ENCODE data around the gene SUGCT.
"Not testable (repeated sequence)": the region's sequence is repeated elsewhere in the genome, so short reads cannot be mapped to it uniquely, and the experiment has no call there.

The SUGCT gene

DNA sequence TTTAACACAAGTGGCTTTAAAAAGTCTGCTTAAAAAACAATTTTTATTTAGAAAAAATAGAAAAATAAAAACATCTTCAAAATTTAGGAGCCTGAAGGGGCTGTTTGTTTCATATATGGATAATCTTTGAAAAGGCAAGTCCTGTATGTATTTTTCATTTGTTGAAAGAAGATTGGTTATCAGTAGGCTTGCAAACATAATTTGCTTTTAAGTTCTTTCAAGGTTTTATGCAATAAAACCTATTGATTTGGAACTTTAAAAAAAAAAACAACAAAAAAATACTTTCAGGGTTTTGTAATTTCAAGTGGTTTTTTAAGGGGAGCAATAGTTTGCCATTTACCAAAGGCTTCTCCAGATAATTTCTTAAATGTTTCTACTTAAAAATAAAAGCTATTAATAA, 36.0 kb upstream of the SUGCT start:
- H3K4me3 ChIP-seq (ENCODE audit: low read depth, low read length): no peak overlapping the region
- TF ChIP-seq, protein P1, sequence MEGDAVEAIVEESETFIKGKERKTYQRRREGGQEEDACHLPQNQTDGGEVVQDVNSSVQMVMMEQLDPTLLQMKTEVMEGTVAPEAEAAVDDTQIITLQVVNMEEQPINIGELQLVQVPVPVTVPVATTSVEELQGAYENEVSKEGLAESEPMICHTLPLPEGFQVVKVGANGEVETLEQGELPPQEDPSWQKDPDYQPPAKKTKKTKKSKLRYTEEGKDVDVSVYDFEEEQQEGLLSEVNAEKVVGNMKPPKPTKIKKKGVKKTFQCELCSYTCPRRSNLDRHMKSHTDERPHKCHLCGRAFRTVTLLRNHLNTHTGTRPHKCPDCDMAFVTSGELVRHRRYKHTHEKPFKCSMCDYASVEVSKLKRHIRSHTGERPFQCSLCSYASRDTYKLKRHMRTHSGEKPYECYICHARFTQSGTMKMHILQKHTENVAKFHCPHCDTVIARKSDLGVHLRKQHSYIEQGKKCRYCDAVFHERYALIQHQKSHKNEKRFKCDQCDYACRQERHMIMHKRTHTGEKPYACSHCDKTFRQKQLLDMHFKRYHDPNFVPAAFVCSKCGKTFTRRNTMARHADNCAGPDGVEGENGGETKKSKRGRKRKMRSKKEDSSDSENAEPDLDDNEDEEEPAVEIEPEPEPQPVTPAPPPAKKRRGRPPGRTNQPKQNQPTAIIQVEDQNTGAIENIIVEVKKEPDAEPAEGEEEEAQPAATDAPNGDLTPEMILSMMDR (conservative IDR thresholded peaks at IDR 0.05; ENCODE audit: low read depth, low read length): no peak
- DNase-seq (ENCODE audit: low read depth): no peak

DNA sequence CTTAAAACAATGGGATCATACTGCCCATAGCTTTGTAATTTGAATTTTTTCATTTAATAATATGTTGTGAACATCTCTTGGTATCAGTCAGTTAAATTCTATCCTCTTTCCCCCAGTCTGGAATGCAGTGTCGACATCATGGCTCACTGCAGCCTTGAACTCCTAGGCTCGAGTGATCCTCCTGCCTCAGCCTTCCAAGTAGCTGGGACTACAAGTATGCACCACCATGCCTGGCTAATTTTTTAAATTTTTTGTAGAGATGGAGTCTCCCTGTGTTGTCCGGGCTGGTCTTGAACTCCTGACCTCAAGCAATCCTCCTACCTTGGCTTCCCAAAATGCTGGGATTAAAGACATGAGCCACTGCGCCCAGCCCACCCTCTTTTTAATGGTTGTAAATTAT, 35.0 kb upstream of the SUGCT start:
- DNase-seq (ENCODE audit: low read depth): no peak
- TF ChIP-seq, protein P1 (conservative IDR thresholded peaks at IDR 0.05; ENCODE audit: low read depth, low read length): no peak
- H3K4me3 ChIP-seq (ENCODE audit: low read depth, low read length): no peak overlapping the region

DNA sequence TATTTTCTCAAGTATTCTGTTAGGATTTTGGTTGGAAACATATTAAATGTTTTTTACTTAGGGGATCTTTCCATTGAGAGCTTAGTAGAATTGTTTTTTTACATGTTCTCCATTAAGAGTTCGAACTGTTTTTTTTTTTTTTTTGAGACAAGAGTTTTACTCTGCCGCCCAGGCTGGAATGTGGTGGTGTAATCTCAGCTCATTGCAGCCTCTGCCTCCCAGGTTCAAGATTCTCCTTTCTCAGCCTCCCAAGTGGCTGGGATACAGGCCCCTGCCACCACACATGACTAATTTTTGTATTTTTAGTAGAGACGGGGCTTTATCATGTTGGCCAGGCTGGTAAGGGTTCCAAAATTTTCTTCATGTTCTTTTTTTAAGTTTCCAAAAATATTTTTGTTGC, 33.6 kb upstream of the SUGCT start:
- no peak overlapping the region for H3K4me3 ChIP-seq (ENCODE audit: low read depth, low read length)
- TF ChIP-seq, protein P1 (conservative IDR thresholded peaks at IDR 0.05; ENCODE audit: low read depth, low read length): no peak
- DNase-seq (ENCODE audit: low read depth): peak; percentile 47

DNA sequence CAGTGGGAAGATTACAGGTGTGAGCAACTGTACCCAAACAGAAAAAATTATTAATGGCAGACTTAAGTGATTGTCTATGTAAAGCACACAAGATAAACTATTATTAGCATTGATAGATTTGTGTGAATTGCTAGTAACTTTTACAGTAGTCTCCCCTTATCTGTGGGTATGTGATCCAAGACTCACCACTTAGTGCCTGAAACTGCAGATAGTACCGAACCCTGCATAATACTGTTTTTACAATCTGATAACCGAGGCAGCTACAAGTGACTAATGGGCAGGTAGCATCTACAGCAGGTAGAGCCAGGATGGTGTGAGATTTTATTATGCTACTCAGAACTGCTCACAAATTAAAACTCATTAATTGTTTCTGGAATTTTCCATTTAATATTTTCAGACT, 31.9 kb upstream of the SUGCT start:
- H3K4me3 ChIP-seq (ENCODE audit: low read depth, low read length): no peak overlapping the region
- no peak for DNase-seq (ENCODE audit: low read depth)
- TF ChIP-seq, protein P1 (conservative IDR thresholded peaks at IDR 0.05; ENCODE audit: low read depth, low read length): no peak

DNA sequence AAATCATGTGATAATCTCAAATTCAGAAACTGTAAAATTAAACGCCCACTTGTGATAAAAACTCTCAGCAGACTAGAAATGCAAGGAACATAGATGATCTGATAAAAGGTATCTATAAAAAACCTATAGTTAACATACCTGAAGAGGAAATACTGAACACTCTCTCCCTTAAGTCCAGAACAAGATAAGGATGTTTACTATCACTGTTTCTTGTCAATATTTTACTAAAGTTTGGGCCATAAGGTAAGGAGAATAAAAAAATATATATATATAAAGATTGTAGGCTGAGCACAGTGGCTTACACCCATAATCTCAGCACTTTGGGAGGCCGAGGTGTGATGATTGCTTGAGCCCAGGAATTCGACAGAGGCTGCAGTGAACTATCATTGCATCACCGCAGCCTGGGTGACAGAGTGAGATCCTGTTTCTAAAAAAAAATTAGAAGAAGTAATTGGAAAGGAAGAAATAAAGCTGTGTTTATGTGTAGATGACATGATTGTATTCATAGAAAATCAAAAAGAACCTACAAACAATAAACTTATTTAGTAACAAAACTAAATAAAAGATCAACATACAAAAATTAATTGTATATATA, 28.8 kb upstream of the SUGCT start:
- TF ChIP-seq, protein P1 (conservative IDR thresholded peaks at IDR 0.05; ENCODE audit: low read depth, low read length): no peak

DNA sequence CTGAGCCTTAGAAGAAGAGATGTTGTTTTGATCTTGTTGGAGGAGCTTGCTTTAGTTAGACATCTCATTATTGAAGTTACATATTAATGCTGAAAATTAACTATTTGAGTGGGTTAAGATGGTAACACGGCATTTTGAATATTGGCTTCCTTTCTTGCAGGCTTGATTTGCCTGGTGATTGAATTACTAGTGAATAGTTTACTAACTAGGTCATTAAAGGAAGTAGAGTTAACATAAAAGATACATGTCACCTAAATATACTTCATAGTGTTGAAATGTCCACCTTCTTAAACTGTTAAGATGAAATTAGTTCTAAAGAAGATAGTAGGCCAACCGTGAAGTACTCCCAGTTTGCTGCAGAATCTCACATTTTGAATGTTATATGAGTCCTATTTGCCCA, 18.9 kb upstream of the SUGCT start:
- TF ChIP-seq, protein P1 (conservative IDR thresholded peaks at IDR 0.05; ENCODE audit: low read depth, low read length): no peak
- DNase-seq (ENCODE audit: low read depth): no peak
- no peak overlapping the region for H3K4me3 ChIP-seq (ENCODE audit: low read depth, low read length)

More for the DNA sequence above, 28.8 kb upstream of the SUGCT start:
- H3K4me3 ChIP-seq (ENCODE audit: low read depth, low read length): no peak overlapping the region
- DNase-seq (ENCODE audit: low read depth): peak; percentile 33

DNA sequence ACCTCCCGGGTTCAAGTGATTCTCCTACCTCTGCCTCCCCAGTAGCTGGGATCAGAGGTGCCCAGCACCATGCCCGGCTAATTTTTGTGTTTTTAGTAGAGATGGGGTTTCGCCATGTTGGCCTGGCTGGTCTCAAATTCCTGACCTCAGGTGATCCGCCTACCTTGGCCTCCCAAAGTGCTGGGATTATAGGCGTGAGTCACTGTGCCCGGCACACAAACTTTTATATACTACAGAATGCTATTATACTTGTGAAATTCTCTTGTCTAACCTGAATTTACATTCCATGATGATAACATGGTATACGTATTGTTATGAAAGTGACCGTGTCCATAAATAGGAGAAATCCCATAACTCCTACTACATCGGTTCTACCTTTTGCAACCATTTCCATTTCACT, 17.6 kb upstream of the SUGCT start:
- not testable (repeated sequence) for DNase-seq (ENCODE audit: low read depth)

DNA sequence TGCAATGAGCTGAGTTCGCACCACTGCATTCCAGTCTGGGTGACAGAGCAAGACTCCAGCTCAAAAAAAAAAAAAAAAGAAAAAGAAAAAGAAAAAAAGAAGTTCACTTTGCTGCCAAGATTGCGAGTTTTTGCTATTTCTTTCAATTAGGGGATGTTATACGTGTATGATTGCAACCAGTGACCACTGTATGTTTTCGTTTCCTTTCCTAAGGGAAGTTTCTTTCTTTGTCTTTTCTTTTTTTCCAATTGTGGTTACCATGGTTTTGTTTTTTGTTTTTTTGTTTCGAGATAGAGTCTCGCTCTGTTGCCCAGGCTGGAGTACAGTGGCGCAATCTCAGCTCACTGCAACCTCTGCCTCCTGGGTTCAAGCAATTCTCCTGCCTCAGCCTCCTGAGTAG, 16.6 kb upstream of the SUGCT start:
- DNase-seq (ENCODE audit: low read depth); H3K4me3 ChIP-seq (ENCODE audit: low read depth, low read length): not testable (repeated sequence)

More for the DNA sequence above, 17.6 kb upstream of the SUGCT start:
- H3K4me3 ChIP-seq (ENCODE audit: low read depth, low read length): not testable (repeated sequence)

Measured in choroid plexus epithelial cell (primary cell).